T1000 (cell line): ENCODE data around the gene GABRB1.
A peak's percentile ranks its signal among the peaks of the same experiment; 100 is the strongest.

Source experiments
- DNase-seq: peaks from one replicate; lab custom pipeline; 2025; ENCODE audit warnings: mixed read lengths; lab: John Stamatoyannopoulos, UW

The GABRB1 gene

GRCh38 chr4:47031011-47031678, at the start of gene GABRB1:
GABRB1 (plus strand) TSS chr4:47031567.
- no peak for DNase-seq

GRCh38 chr4:46984781-46985180, 46.6 kb upstream of the GABRB1 start:
- DNase-seq = no peak

- DNase-seq = no peak
Observed at GRCh38 chr4:46986922-46987638, 44.3 kb upstream of the GABRB1 start.

GRCh38 chr4:46992338-46992737, 39.0 kb upstream of the GABRB1 start:
- no peak for DNase-seq

- no peak for DNase-seq
Observed at GRCh38 chr4:46993075-46994006, 38.0 kb upstream of the GABRB1 start, which contains the start of gene GABRA4. GABRA4 (minus strand) TSS chr4:46993581; CDS start chr4:46993424, 157 bp downstream.

- DNase-seq = no peak
Observed at GRCh38 chr4:46994007-46994405, 37.4 kb upstream of the GABRB1 start.

GRCh38 chr4:46999566-46999965, 31.8 kb upstream of the GABRB1 start:
- no peak for DNase-seq

GRCh38 chr4:47000406-47000805, 31.0 kb upstream of the GABRB1 start:
- no peak for DNase-seq

GRCh38 chr4:47002580-47002979, 28.8 kb upstream of the GABRB1 start:
- DNase-seq = no peak

- no peak for DNase-seq
Observed at GRCh38 chr4:47010347-47010911, 20.9 kb upstream of the GABRB1 start.

GRCh38 chr4:47010912-47011446, 20.4 kb upstream of the GABRB1 start:
- no peak for DNase-seq

- no peak for DNase-seq
Observed at GRCh38 chr4:47012676-47013075, 18.7 kb upstream of the GABRB1 start.

- no peak for DNase-seq
Observed at GRCh38 chr4:47013373-47013772, 18.0 kb upstream of the GABRB1 start.

- DNase-seq = no peak
Observed at GRCh38 chr4:47017081-47017480, 14.3 kb upstream of the GABRB1 start.

- DNase-seq = no peak
Observed at GRCh38 chr4:47017494-47017893, 13.9 kb upstream of the GABRB1 start.

GRCh38 chr4:47031751-47032404, 511 bp downstream of the GABRB1 start:
- DNase-seq = no peak

GRCh38 chr4:47032405-47033106, 1.2 kb downstream of the GABRB1 start:
- DNase-seq = peak; percentile 76

- DNase-seq = no peak
Observed at GRCh38 chr4:47038263-47038662, 6.9 kb downstream of the GABRB1 start.

GRCh38 chr4:47040828-47041227, 9.5 kb downstream of the GABRB1 start:
- DNase-seq = no peak

GRCh38 chr4:47043821-47044220, 12.5 kb downstream of the GABRB1 start:
- DNase-seq = no peak

GRCh38 chr4:47045261-47045660, 13.9 kb downstream of the GABRB1 start:
- DNase-seq = no peak
